ENCODE data around the gene ZNF208.

- TF ChIP-seq ZNF76 (tag by site-specific recombination; IDR thresholded peaks at IDR 0.05; ENCODE audit: borderline replicate concordance, low read depth) (no peak), CTCF (tag by site-specific recombination; IDR thresholded peaks at IDR 0.05) (no peak), ZSCAN16 (tag by site-specific recombination; IDR thresholded peaks at IDR 0.05) (no peak), PBX3 (CRISPR knock-in tag; IDR thresholded peaks at IDR 0.05) (no peak), ZNF580 (tag by site-specific recombination; IDR thresholded peaks at IDR 0.05) (no peak), ZNF777 (tag by site-specific recombination; IDR thresholded peaks at IDR 0.05; ENCODE audit: borderline replicate concordance) (no peak)
Observed at GRCh38 chr19:21970466-21970865, 40.3 kb downstream of the ZNF208 start.
